Measurements from ENCODE around the gene CHRM1.

Gene CHRM1

GRCh38 chr11:62898027-62898426, 23.1 kb downstream of the CHRM1 start:
- TF ChIP-seq TAF1 (IDR thresholded peaks at IDR 0.05; ENCODE audit: low read depth) (no peak), EGR1 (IDR thresholded peaks at IDR 0.05) (no peak), REST (IDR thresholded peaks at IDR 0.05; ENCODE audit: low read depth) (no peak), CEBPB (IDR thresholded peaks at IDR 0.05) (no peak), TCF12 (IDR thresholded peaks at IDR 0.05; ENCODE audit: low read depth) (no peak), EP300 (IDR thresholded peaks at IDR 0.05; ENCODE audit: borderline replicate concordance) (no peak), NFIC (IDR thresholded peaks at IDR 0.05) (no peak), MAX (IDR thresholded peaks at IDR 0.05) (no peak), ZBTB7A (IDR thresholded peaks at IDR 0.05; ENCODE audit: low read depth) (no peak), CREB1 (IDR thresholded peaks at IDR 0.05; ENCODE audit: low read depth) (no peak), YY1 (IDR thresholded peaks at IDR 0.05; ENCODE audit: low read depth) (no peak), RAD21 (IDR thresholded peaks at IDR 0.05; ENCODE audit: low read depth) (no peak), TEAD4 (IDR thresholded peaks at IDR 0.05) (no peak), USF1 (IDR thresholded peaks at IDR 0.05) (no peak), FOXM1 (IDR thresholded peaks at IDR 0.05; ENCODE audit: borderline replicate concordance, low read depth) (no peak)

GRCh38 chr11:62897311-62897710, 23.9 kb downstream of the CHRM1 start:
- TF ChIP-seq CREB1 (IDR thresholded peaks at IDR 0.05; ENCODE audit: low read depth) = no peak
- no peak for TF ChIP-seq REST (IDR thresholded peaks at IDR 0.05; ENCODE audit: low read depth)
- TF ChIP-seq TAF1 (IDR thresholded peaks at IDR 0.05; ENCODE audit: low read depth) = no peak
- no peak for TF ChIP-seq ZBTB7A (IDR thresholded peaks at IDR 0.05; ENCODE audit: low read depth)
- TF ChIP-seq USF1 (IDR thresholded peaks at IDR 0.05) = no peak
- no peak for TF ChIP-seq TEAD4 (IDR thresholded peaks at IDR 0.05)
- TF ChIP-seq RAD21 (IDR thresholded peaks at IDR 0.05; ENCODE audit: low read depth) = no peak
- TF ChIP-seq FOXM1 (IDR thresholded peaks at IDR 0.05; ENCODE audit: borderline replicate concordance, low read depth) = no peak
- no peak for TF ChIP-seq TCF12 (IDR thresholded peaks at IDR 0.05; ENCODE audit: low read depth)
- no peak for TF ChIP-seq CEBPB (IDR thresholded peaks at IDR 0.05)
- no peak for TF ChIP-seq EP300 (IDR thresholded peaks at IDR 0.05; ENCODE audit: borderline replicate concordance)
- TF ChIP-seq YY1 (IDR thresholded peaks at IDR 0.05; ENCODE audit: low read depth) = no peak
- no peak for TF ChIP-seq EGR1 (IDR thresholded peaks at IDR 0.05)
- no peak for TF ChIP-seq MAX (IDR thresholded peaks at IDR 0.05)
- TF ChIP-seq NFIC (IDR thresholded peaks at IDR 0.05) = no peak

- TF ChIP-seq CREB1 (IDR thresholded peaks at IDR 0.05; ENCODE audit: low read depth) (no peak), EP300 (IDR thresholded peaks at IDR 0.05; ENCODE audit: borderline replicate concordance) (no peak), MAX (IDR thresholded peaks at IDR 0.05) (no peak), RAD21 (IDR thresholded peaks at IDR 0.05; ENCODE audit: low read depth) (no peak), REST (IDR thresholded peaks at IDR 0.05; ENCODE audit: low read depth) (no peak), NFIC (IDR thresholded peaks at IDR 0.05) (no peak), YY1 (IDR thresholded peaks at IDR 0.05; ENCODE audit: low read depth) (no peak), ZBTB7A (IDR thresholded peaks at IDR 0.05; ENCODE audit: low read depth) (no peak), FOXM1 (IDR thresholded peaks at IDR 0.05; ENCODE audit: borderline replicate concordance, low read depth) (no peak), TEAD4 (IDR thresholded peaks at IDR 0.05) (no peak)
Measured at GRCh38 chr11:62896049-62896448, 25.1 kb downstream of the CHRM1 start.

- TF ChIP-seq YY1 (IDR thresholded peaks at IDR 0.05; ENCODE audit: low read depth) = no peak
- TF ChIP-seq TCF12 (IDR thresholded peaks at IDR 0.05; ENCODE audit: low read depth) = no peak
- TF ChIP-seq ZBTB7A (IDR thresholded peaks at IDR 0.05; ENCODE audit: low read depth) = no peak
- no peak for TF ChIP-seq EP300 (IDR thresholded peaks at IDR 0.05; ENCODE audit: borderline replicate concordance)
- no peak for TF ChIP-seq EGR1 (IDR thresholded peaks at IDR 0.05)
- TF ChIP-seq USF1 (IDR thresholded peaks at IDR 0.05) = no peak
- TF ChIP-seq NFIC (IDR thresholded peaks at IDR 0.05) = no peak
- TF ChIP-seq CREB1 (IDR thresholded peaks at IDR 0.05; ENCODE audit: low read depth) = no peak
- no peak for TF ChIP-seq MAX (IDR thresholded peaks at IDR 0.05)
- TF ChIP-seq TAF1 (IDR thresholded peaks at IDR 0.05; ENCODE audit: low read depth) = no peak
- TF ChIP-seq REST (IDR thresholded peaks at IDR 0.05; ENCODE audit: low read depth) = no peak
- TF ChIP-seq CEBPB (IDR thresholded peaks at IDR 0.05) = no peak
Measured at GRCh38 chr11:62895501-62895900, 25.7 kb downstream of the CHRM1 start.
